Glutamatergic neuron (in vitro differentiated cells): ENCODE results near the gene GFM2. TPM values are rescaled to one million over a fixed set of nuclear protein-coding genes. Genes with fewer than 3 reads are reported as not detected.

Experiments used
- DNase-seq: peaks from one replicate; pipeline ENCODE4 v3.0.0; 2022
- H3K27ac Mint-ChIP-seq: one replicate; pipeline ENCODE4 v1.8.0; 2020; ENCODE audit warnings: mild to moderate bottlenecking, mixed read lengths, inconsistent platforms; ENCODE audit not compliant: unreplicated experiment
- H3K27me3 Mint-ChIP-seq: one replicate; pipeline ENCODE4 v1.8.0; 2020; ENCODE audit warnings: mild to moderate bottlenecking, moderate library complexity, mixed read lengths, inconsistent platforms; ENCODE audit not compliant: unreplicated experiment
- H3K36me3 Mint-ChIP-seq: one replicate; pipeline ENCODE4 v1.8.0; 2020; ENCODE audit warnings: mild to moderate bottlenecking, mixed read lengths, inconsistent platforms; ENCODE audit not compliant: unreplicated experiment
- H3K4me1 Mint-ChIP-seq: one replicate; pipeline ENCODE4 v1.8.0; 2020; ENCODE audit warnings: mild to moderate bottlenecking, low read depth, mixed read lengths, inconsistent platforms; ENCODE audit not compliant: unreplicated experiment
- H3K4me3 Mint-ChIP-seq: one replicate; pipeline ENCODE4 v1.8.0; 2020; ENCODE audit warnings: mild to moderate bottlenecking, mixed read lengths, inconsistent platforms; ENCODE audit not compliant: unreplicated experiment
- H3K9me3 Mint-ChIP-seq: one replicate; pipeline ENCODE4 v1.8.0; 2020; ENCODE audit warnings: mild to moderate bottlenecking, moderate library complexity, mixed read lengths, inconsistent platforms; ENCODE audit not compliant: unreplicated experiment
- total RNA-seq: library from RNA; stranded (reverse); fragmentation: NEBNext Ultra II Directional; extraction: Animal tissue kit (Norgen Biotek cat#: 25700); gene quantifications from one replicate; pipeline ENCODE4 v1.2.1, GENCODE V29; 2021; ENCODE audit not compliant: unreplicated experiment
- TF ChIP-seq, protein P1 (sequence below): fragments of 200-600 bp; sonication (generic); IDR thresholded peaks from one replicate; pipeline ENCODE4 v1.5.0; 2021; ENCODE audit not compliant: partially characterized antibody, unreplicated experiment

The GFM2 gene
- total RNA-seq, 1 donor from 2014 or later = 44.8 TPM

DNA sequence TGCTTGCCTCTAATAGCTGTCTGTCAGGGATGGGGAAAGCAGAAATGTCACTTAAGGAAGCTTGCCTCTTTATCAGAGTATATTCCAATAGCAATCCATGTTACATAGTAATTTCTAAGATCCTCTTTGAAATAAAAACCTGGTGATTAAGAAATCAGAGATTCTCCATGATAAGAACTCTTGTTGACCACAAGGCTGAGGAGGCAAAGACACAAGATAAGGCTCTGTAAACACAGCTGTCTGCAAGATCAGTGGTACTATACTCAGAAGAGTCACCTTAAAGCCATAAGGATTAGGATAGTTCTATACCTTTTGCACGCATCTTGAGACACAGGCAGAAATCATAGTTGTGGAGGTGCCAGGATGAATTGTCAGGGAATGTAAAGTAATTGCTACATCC is 41.6 kb downstream of the GFM2 start:
- Mint-ChIP-seq H3K27ac (no peak overlapping the region), H3K27me3 (no peaks in the 10 kb centered on the region), H3K4me3 (no peak overlapping the region), H3K36me3 (no peaks in the 10 kb centered on the region), H3K9me3 (peaks cover 2% of the 10 kb centered on the region), H3K4me1 (no peaks in the 10 kb centered on the region)
- DNase-seq = no peak
- TF ChIP-seq, protein P1, sequence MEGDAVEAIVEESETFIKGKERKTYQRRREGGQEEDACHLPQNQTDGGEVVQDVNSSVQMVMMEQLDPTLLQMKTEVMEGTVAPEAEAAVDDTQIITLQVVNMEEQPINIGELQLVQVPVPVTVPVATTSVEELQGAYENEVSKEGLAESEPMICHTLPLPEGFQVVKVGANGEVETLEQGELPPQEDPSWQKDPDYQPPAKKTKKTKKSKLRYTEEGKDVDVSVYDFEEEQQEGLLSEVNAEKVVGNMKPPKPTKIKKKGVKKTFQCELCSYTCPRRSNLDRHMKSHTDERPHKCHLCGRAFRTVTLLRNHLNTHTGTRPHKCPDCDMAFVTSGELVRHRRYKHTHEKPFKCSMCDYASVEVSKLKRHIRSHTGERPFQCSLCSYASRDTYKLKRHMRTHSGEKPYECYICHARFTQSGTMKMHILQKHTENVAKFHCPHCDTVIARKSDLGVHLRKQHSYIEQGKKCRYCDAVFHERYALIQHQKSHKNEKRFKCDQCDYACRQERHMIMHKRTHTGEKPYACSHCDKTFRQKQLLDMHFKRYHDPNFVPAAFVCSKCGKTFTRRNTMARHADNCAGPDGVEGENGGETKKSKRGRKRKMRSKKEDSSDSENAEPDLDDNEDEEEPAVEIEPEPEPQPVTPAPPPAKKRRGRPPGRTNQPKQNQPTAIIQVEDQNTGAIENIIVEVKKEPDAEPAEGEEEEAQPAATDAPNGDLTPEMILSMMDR = no peak

DNA sequence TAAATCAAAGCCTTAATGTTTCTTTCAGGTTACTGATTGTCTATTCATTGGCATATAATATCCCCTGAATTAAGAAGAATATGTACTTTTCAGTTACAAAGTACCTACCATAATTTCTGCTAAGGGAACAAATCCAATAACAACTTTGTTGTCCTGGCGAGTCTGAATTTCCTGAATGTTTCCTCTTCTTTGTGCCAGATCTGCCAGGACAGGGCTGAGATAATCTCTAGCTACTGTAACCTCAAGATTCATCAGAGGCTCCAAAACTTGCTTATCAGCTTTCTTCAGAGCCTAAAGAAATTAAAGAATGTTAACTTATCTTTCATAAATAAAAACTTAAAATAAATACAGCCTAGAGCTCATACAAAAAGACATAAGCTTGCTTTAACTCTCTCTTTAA is 44.6 kb downstream of the GFM2 start:
- TF ChIP-seq, protein P1 = no peak
- peaks cover 2% of the 10 kb centered on the region for H3K9me3 Mint-ChIP-seq
- H3K4me3 Mint-ChIP-seq = no peak overlapping the region
- DNase-seq = no peak
- no peak overlapping the region for H3K27ac Mint-ChIP-seq
- H3K4me1 Mint-ChIP-seq = no peaks in the 10 kb centered on the region
- H3K27me3 Mint-ChIP-seq = no peaks in the 10 kb centered on the region
- no peaks in the 10 kb centered on the region for H3K36me3 Mint-ChIP-seq

DNA sequence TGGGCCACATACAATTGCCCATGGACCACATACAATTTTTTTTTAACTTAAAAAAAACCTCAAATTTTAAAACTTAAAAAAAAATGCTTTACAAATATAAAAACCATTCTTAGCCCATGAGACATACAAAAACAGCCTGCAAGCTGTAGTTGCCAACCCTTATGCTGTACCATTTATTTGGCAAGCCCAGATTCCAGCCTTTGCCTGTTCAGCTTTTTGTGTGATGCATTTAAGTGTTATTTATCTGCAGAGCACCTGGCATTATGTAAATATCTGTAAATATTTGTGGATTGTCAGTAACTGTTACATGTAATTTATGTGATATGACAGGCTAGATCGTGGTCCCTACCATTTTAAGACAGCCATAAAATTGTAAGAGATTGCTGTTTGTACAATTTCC is 49.3 kb downstream of the GFM2 start:
- Mint-ChIP-seq H3K36me3 (peaks cover 1% of the 10 kb centered on the region), H3K27ac (no peak overlapping the region), H3K27me3 (no peaks in the 10 kb centered on the region), H3K4me3 (no peak overlapping the region), H3K4me1 (no peaks in the 10 kb centered on the region), H3K9me3 (peaks cover 3% of the 10 kb centered on the region)
- DNase-seq = no peak
- TF ChIP-seq, protein P1 = no peak

DNA sequence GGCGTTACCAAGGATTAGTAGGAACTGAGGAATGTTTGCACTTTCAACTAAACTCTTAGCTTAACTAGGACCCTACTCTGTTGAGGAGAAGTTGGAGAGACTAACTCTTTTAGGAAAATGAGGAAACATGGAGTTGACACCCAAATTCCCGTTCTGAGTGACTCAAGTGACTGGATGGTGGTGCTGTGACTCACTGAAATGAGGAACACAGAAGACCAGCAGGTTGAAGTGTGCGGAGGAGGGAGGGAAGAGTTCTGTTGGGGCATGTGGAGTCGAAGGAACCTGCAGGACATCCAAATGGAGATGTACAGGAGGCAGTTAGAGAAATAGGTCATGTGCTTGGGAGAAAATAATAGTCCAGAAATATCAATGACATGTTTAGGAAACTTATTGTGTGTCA is 73.7 kb downstream of the GFM2 start:
- no peaks in the 10 kb centered on the region for H3K4me1 Mint-ChIP-seq
- no peaks in the 10 kb centered on the region for H3K9me3 Mint-ChIP-seq
- TF ChIP-seq, protein P1 = no peak
- no peaks in the 10 kb centered on the region for H3K27me3 Mint-ChIP-seq
- DNase-seq = no peak
- no peak overlapping the region for H3K27ac Mint-ChIP-seq
- no peak overlapping the region for H3K4me3 Mint-ChIP-seq
- no peaks in the 10 kb centered on the region for H3K36me3 Mint-ChIP-seq

DNA sequence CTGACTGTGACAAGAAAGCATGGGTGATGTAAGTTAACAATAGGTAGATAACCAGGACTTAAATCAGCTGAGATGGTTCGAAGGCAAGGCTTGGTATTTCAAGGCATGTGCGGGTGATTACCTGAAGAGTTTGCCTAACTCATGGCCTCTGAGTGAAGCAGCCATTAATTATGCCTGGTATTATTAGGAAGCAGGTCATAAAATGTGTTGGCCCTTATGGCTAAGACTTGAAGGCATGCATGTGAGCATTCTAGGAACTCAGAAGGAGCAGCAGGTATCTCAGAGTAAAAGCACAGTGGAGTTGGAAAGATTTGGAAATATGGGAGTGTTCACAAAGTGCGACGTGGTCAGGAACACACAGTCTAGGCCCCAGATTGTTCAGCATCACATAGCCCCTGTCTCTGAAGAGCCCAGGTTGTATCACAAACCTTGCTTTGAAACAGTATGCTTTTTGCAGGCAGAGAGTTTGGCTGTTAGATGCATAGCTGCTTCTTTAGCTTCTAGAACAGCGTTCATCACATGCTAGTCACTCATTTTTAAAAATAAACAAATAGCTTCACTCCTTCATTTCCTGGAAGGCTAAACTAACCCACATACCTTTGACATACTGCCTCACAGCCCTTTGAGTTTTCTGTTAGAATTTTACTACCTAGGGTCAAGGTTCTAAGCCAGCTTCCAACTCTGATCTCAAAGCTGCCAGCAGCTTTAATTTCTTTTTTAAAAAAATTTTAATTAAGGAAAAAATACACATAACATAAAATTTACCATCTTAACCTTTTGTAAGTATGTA is 79.8 kb downstream of the GFM2 start:
- no peaks in the 10 kb centered on the region for H3K36me3 Mint-ChIP-seq
- H3K4me1 Mint-ChIP-seq = peaks cover 2% of the 10 kb centered on the region
- H3K9me3 Mint-ChIP-seq = peaks cover 2% of the 10 kb centered on the region

More for the DNA sequence above, 79.8 kb downstream of the GFM2 start:
- no peak overlapping the region for H3K4me3 Mint-ChIP-seq
- peaks cover 2% of the 10 kb centered on the region for H3K27me3 Mint-ChIP-seq
- DNase-seq = no peak
- H3K27ac Mint-ChIP-seq = no peak overlapping the region
- TF ChIP-seq, protein P1 = no peak
